Retinal pigment epithelial cell (primary cell): ENCODE results near the gene SLF1.
A peak's percentile ranks its signal among the peaks of the same experiment; 100 is the strongest.

Source experiments
- DNase-seq: peaks from one replicate; pipeline ENCODE4 v3.0.0-alpha.2; 2010; ENCODE audit warnings: low read depth
- H3K4me3 ChIP-seq: 2 replicates; pipeline ENCODE4 v1.5.1; 2011; ENCODE audit warnings: mild to moderate bottlenecking, low read length, control low read depth, moderate library complexity
- CTCF ChIP-seq: conservative IDR thresholded peaks from 2 replicates; pipeline ENCODE4 v1.5.1; 2011; ENCODE audit warnings: low read depth, low read length, control low read depth, inconsistent platforms

SLF1 gene

DNA sequence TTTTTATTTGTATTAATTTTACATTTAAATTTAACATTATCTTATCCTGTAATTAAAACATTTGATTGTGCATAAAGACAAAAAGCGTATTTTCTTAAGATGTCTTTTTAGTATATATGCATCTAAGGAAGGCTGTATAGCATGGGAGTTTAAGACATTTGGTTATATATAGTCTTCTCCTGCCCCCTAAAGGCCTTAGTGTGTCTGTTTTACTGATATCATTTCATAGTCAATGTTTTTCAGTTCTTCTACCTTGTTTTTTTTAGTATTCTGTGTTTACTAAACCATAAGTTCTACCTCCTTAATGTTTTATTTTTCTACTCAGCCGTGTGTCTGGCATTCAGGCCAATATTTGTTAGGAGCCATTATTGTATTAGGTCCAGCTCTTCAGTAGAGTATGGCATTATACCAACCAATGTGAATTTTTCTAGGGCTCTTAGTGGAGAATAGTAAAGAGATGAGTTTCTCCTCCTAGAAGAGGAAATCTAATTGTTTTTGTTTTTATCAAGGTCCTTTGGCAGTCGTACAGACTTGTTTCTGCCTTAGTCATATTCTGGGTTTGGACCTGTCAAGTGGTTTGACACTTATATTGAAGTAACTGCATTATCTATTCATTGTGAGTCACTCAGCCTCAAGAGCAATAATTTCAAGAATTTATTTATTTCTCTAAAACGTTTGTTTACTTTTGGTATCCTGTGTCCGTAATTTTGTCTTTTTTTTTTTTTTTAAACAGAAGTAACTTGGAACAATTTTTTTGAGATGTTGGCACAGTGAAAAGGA, 74.8 kb downstream of the SLF1 start:
- H3K4me3 ChIP-seq: no peak overlapping the region
- TF ChIP-seq CTCF: peak; percentile 39
- no peak for DNase-seq

DNA sequence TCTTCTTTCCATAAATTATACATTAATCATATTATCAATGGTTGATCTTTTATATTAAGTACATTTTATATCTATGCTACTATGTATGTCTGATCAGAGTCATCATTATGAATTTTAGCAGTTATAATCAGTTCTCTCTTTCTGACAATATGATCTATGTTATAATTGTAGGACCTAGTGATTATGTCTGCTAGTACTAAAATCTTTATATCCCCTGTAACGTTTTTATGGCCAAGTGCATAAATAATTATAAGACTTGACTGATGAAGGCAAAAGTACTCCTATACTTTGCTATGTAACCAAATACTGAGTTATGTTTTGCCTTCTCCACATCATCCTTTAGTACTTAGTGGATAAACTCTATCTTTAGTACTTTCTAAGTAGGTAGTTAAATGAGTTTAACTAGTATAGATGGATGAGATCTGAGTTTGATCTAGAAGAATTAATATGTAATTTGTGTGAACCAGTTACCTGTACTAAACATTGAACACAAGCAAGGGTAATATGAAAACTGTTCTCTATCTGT, 75.4 kb downstream of the SLF1 start:
- DNase-seq: no peak
- no peak for TF ChIP-seq CTCF
- no peak overlapping the region for H3K4me3 ChIP-seq

DNA sequence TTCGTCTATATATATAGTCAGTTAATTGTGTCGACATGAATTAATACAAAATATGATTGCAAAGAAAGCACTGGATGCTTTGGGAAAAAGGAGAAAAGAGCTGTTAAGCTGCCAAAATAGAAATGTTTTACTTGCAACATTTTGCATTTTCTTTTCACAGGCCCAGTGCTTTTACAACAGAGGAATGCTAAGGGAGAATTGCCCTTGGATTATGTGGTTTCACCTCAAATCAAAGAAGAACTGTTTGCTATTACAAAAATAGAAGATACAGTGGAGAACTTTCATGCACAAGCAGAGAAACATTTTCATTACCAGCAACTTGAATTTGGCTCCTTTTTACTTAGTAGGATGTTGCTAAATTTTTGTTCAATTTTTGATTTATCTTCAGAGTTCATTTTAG, 76.2 kb downstream of the SLF1 start:
- no peak for TF ChIP-seq CTCF
- no peak overlapping the region for H3K4me3 ChIP-seq
- no peak for DNase-seq

DNA sequence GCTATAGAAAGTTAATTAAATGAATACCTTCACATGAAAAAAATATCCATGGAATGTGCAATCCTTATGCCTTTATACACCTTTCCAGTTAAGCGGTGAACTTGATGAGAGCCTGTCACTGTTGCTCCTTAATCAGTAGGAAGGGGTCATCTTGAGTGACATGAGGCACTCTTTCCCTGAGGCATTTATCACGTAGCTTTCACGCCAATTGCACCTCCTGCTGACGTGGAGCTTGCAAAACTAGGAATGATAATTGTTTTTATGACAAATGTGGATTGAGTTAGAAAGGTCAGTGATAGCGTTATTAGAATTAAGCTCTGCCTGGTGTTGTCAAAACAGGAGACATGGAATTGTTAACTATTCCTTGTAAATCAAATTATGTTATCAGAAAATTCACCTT, 79.7 kb downstream of the SLF1 start:
- H3K4me3 ChIP-seq: no peak overlapping the region
- TF ChIP-seq CTCF: no peak

DNA sequence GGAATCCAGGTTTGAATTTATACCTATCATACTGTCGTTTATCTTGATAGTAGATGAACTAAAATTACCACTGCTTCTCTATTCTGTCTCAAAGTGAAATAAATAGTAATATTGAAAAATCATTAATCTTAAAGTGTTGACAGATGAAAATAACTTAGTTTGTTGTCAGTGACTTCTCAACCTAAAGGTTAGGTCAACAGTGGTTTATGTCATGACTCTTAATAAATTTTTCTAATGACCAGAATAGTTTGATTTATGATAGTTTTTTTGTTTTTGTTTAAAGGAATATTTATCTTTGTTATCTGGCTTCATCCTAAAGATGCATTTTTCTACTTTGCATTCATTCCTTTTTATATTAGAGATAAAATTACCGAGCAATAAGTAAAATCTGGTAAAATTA, 81.1 kb downstream of the SLF1 start:
- no peak for DNase-seq
- H3K4me3 ChIP-seq: no peak overlapping the region
- TF ChIP-seq CTCF: no peak

More for the DNA sequence above, 79.7 kb downstream of the SLF1 start:
- DNase-seq: no peak

DNA sequence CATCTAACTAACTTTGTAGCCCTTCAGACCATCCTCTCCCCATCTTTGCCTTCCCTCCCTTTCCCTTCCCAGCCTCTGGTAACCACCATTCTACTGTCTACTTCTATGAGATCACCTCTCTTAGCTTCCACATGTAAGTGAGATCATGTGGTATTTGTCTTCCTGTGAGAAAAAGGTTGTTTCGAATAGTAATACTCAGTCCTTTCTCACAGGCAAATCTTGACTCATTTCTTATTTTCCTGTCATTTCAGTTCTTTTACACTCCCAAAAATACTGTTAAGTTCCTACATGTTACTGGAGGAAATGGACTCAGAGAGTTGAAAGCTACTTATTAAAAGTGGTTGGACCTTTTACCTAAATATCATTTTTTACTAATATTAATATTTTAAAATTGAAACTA, 82.1 kb downstream of the SLF1 start:
- DNase-seq: no peak
- TF ChIP-seq CTCF: no peak
- H3K4me3 ChIP-seq: no peak overlapping the region

DNA sequence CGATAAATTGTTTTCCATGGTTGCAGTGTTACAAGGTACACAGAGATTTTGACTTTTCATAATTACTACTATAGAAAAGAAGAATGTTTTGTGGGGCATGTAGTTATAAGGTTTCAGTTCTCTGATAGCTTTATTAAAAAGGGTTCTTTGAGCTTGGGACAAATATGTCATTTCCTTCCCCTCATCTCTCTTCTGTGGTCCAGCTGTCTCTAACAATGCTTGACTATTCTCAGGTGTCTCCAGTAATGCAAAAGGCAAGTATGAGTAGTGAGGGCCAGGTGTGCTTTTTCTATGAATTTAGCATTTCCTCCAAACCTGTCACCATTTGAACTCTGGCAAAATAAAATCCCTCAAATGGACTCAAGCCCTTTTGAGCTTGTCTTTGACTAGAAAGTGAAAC, 84.3 kb downstream of the SLF1 start:
- TF ChIP-seq CTCF: no peak
- DNase-seq: no peak
- H3K4me3 ChIP-seq: no peak overlapping the region
